Measurements from ENCODE around the gene RAPH1. TPM values are rescaled to one million over a fixed set of nuclear protein-coding genes. Genes with fewer than 3 reads are reported as not detected.

The RAPH1 gene
- total and polyA plus RNA-seq, 8 donors, result 2.3 to 19.2 (median 10.4) TPM

- peaks cover 0 to 3% (median 0%) of the 10 kb centered on the region in 3 donors for H3K4me1 ChIP-seq
- intact Hi-C loops (cut with DNase I), result no loop called here
- DNase-seq (no peak), FAIRE-seq (no peak), ATAC-seq (no peak)
- no peak overlapping the region for H3K4me3 ChIP-seq
- no peak for TF ChIP-seq CTCF (IDR thresholded peaks at IDR 0.05)
- H3K9me3 ChIP-seq, result no peaks in the 10 kb centered on the region
- no peaks in the 10 kb centered on the region for H3K36me3 ChIP-seq
- H3K27ac ChIP-seq, result no peak overlapping the region
- no peaks in the 10 kb centered on the region for H3K27me3 ChIP-seq
These were observed 71.8 kb downstream of the RAPH1 start for GRCh38 chr2:203463266-203463678.

- peaks cover 0 to 3% (median 0%) of the 10 kb centered on the region in 3 donors for H3K4me1 ChIP-seq
- WGBS, 2 donors, result 61 to 73% methylated on average over 1 of the region's 1 CpG
- H3K36me3 ChIP-seq, result no peaks in the 10 kb centered on the region
- ATAC-seq (no peak), DNase-seq (no peak), FAIRE-seq (no peak)
- H3K4me3 ChIP-seq, result no peak overlapping the region
- intact Hi-C loops (cut with DNase I), result no loop called here
- H3K27ac ChIP-seq, result no peak overlapping the region
- TF ChIP-seq CTCF (IDR thresholded peaks at IDR 0.05), result no peak
- H3K27me3 ChIP-seq, result no peaks in the 10 kb centered on the region
- no peaks in the 10 kb centered on the region for H3K9me3 ChIP-seq
These were observed 72.8 kb downstream of the RAPH1 start for GRCh38 chr2:203462308-203462707.

GRCh38 chr2:203461746-203462145, 73.4 kb downstream of the RAPH1 start:
- peaks cover 0 to 3% (median 0%) of the 10 kb centered on the region in 3 donors for H3K4me1 ChIP-seq
- no peak for ATAC-seq

GRCh38 chr2:203455209-203455608, 79.9 kb downstream of the RAPH1 start:
- FAIRE-seq (no peak), DNase-seq (no peak), ATAC-seq (no peak)
- H3K4me3 ChIP-seq, result no peak overlapping the region
- WGBS, 2 donors, result 78 to 85% methylated on average over 3 of the region's 3 CpGs
- no peak overlapping the region for H3K27ac ChIP-seq
- TF ChIP-seq CTCF (IDR thresholded peaks at IDR 0.05), result no peak
- H3K4me1 ChIP-seq, result no peaks in the 10 kb centered on the region
- intact Hi-C loops (cut with DNase I), result no loop called here
- H3K9me3 ChIP-seq, result no peaks in the 10 kb centered on the region
- H3K36me3 ChIP-seq, result no peaks in the 10 kb centered on the region
- no peaks in the 10 kb centered on the region for H3K27me3 ChIP-seq

More at GRCh38 chr2:203461746-203462145, 73.4 kb downstream of the RAPH1 start:
- DNase-seq (no peak), FAIRE-seq (no peak)
- Histone ChIP-seq H3K9me3 (no peaks in the 10 kb centered on the region), H3K27ac (no peak overlapping the region), H3K27me3 (no peaks in the 10 kb centered on the region), H3K36me3 (no peaks in the 10 kb centered on the region), H3K4me3 (no peak overlapping the region)
- no peak for TF ChIP-seq CTCF (IDR thresholded peaks at IDR 0.05)
- intact Hi-C loops (cut with DNase I), result no loop called here

GRCh38 chr2:203453858-203454451, 81.1 kb downstream of the RAPH1 start:
- peak; percentile 92 for FAIRE-seq

More at GRCh38 chr2:203453858-203454451, 81.1 kb downstream of the RAPH1 start:
- WGBS, 2 donors, result 2 to 14% methylated on average over 1 of the region's 1 CpG
- TF ChIP-seq CTCF (IDR thresholded peaks at IDR 0.05), result peak in 3 of 4 donors; percentile 39 to 62 (median 56)
- H3K27me3 ChIP-seq, result no peaks in the 10 kb centered on the region
- ATAC-seq, result peak; percentile 66 to 90 (median 88)
- intact Hi-C loops (cut with DNase I), result no loop called here
- H3K27ac ChIP-seq, result no peak overlapping the region
- H3K4me3 ChIP-seq, result no peak overlapping the region
- H3K9me3 ChIP-seq, result no peaks in the 10 kb centered on the region
- no peaks in the 10 kb centered on the region for H3K36me3 ChIP-seq
- no peak for DNase-seq
- H3K4me1 ChIP-seq, result no peaks in the 10 kb centered on the region
